Measurements from ENCODE around the gene AHNAK2.

AHNAK2 gene

DNA sequence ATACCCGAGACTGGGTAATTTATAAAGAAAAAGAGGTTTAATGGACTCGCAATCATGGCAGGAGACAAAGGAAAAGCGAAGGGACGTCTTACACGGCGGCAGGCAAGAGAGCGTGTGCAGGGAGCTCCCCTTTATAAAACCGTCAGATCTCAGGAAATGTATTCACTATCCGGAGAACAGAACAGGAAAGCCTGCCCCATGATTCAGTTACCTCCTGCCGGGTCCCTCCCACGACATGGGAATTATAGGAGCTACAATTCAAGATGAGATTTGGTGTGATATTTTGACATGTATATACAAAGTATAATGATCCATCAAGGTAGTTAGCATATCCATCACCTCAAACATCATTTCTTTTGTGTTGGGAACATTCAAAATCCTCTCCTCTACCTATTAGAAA lies 45.0 kb upstream of the AHNAK2 start:
- DNase-seq (ENCODE audit: low read depth) = peak; percentile 53
- H3K4me3 ChIP-seq (ENCODE audit: low read depth, low read length) = no peak overlapping the region
- TF ChIP-seq, protein P1, sequence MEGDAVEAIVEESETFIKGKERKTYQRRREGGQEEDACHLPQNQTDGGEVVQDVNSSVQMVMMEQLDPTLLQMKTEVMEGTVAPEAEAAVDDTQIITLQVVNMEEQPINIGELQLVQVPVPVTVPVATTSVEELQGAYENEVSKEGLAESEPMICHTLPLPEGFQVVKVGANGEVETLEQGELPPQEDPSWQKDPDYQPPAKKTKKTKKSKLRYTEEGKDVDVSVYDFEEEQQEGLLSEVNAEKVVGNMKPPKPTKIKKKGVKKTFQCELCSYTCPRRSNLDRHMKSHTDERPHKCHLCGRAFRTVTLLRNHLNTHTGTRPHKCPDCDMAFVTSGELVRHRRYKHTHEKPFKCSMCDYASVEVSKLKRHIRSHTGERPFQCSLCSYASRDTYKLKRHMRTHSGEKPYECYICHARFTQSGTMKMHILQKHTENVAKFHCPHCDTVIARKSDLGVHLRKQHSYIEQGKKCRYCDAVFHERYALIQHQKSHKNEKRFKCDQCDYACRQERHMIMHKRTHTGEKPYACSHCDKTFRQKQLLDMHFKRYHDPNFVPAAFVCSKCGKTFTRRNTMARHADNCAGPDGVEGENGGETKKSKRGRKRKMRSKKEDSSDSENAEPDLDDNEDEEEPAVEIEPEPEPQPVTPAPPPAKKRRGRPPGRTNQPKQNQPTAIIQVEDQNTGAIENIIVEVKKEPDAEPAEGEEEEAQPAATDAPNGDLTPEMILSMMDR (conservative IDR thresholded peaks at IDR 0.05; ENCODE audit: low read depth, low read length) = no peak

DNA sequence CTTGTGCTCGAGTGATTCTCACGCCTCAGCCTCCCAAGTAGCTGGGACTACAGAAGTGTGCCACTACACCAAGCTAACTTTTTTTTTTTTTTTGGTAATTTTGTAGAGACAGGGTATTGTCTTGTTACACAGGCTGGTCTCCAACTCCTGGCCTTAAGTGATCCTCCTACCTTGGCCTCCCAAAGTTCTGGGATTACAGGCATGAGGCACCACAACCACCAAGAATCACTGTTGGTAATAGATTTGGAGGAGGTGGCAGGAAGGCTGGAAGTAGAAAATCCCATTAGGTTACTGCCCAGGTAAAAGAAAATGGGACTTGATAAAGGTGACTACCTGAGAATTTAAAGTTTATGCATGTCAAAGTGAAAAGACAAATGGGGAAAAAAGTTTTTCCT lies 44.1 kb upstream of the AHNAK2 start:
- peak overlapping the region; percentile 67 for H3K4me3 ChIP-seq (ENCODE audit: low read depth, low read length)
- DNase-seq (ENCODE audit: low read depth) = no peak
- TF ChIP-seq, protein P1 (conservative IDR thresholded peaks at IDR 0.05; ENCODE audit: low read depth, low read length) = no peak

DNA sequence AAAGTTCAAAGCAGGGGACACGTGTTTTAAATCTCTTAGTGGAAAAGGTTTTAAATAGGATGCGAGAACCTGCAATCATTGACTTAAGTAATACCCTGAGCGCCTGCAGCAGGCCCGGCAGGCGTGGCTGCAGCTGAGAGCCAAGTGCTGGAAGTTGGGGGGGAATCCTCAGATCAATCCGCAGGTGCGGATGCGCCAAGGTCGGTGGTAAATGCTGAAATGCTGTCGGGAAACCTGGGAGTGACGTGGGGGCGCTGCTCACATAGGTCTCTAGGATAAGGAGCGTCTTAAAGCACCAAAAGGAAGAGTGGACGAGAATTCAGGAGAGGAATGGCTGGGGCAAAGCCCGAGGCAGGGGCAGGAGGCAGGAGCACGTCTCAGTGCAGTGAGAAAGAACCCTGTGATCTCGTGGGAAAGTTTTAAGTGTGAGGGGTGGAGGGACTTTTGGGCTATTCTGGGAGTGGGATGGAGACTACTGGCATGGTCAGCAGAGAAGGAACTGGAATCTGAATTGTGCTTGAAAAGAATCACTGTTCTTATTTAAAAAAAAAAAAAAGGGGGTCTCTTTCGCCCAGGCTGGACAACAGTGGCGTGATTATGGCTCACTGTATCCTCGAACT lies 43.6 kb upstream of the AHNAK2 start:
- H3K4me3 ChIP-seq (ENCODE audit: low read depth, low read length) = peak overlapping the region; percentile 67
- peak; percentile 50 for DNase-seq (ENCODE audit: low read depth)
- TF ChIP-seq, protein P1 (conservative IDR thresholded peaks at IDR 0.05; ENCODE audit: low read depth, low read length) = peak; percentile 22

DNA sequence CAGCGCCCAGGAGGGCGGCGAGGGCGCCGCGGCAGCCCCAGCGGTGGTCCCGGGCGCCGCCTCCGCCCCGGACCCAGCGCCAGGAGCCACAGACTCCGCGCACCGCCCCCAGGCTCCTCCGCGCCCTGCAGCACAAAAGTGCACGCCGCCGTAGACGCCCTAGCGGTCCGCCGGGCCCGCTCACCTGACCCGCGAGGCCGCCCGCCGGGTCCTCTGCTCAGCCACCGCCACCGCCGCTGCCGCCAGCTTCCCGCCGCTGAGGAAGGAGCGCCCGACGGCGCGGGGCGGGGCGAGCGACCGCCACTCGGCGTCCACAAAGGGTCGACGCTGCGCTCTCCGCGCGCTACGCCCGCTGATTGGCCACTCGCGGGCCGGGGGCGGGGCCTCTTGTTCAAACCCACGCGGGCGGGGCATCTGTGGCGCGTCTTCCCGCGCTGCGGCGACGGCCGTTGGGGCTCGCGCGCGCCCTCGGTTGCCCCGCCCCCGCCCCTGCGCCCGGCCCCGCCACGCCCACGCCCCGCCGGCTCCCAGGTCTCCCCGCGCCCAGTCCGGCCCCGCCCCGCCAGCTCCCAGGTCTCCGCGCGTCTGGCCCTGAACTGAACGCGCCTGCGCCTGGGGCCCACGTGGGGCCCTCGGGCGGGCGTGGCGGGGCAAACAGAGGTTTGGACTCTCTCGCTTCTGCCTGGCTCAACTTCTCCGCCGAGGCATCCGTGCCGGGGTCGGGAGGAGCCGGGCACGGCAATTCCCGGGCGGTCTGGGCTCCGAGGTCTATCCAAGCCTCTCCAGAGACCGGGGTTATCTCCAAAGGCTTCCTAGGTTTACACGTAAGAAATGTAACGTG lies 42.9 kb upstream of the AHNAK2 start, which contains the start of gene CDCA4:
Gene CDCA4, minus strand, starts transcription at position 269 of the 841 bp plus-strand sequence. CDS start 9,154 bp downstream, outside the sequence.
- TF ChIP-seq, protein P1 (conservative IDR thresholded peaks at IDR 0.05; ENCODE audit: low read depth, low read length) = no peak

DNA sequence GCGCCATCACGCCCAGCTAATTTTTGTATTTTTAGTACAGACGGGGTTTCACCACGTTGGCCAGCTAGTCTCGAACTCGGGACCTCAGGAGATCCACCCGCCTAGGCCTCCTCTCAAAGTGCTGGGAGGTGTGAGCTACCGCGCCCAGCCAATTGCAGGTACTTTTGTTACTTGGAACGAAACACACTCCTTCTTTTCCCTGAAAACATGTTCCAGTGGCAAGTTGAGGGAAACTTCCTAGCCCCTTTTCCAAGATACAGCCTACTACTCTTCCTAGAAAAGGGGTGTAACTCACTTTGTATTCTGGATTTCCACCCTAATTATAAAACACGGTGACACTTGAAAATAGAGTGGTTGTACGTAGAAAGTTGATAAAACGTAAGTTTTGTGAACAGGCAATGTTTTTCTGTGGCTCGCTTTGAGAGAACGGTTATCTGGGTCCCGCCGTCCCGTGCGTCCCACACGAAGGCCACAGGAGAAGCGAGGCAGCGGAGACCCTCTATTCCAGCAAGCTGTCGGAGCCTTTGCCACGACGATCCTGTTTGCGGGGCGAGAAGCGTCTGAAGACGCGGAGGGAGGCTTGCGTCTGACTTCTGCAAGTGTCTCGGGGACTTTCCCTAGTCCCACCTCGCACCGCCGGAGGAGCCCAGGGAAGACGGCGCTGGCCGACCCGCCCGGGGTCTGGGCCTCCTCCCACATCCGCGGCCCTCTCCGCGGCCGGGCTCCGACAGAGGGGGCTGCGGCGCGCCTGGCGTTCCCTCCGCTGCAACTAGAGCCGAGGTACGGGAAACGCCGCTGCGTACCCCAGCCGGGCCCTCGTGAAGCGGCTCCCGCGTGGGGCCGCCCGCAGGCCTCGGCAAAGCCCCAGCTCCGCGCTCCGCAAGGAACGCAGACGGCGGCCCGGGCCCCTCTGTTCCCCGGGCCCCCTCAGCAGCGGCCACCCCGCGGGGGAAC lies 42.0 kb upstream of the AHNAK2 start:
- peak overlapping the region; percentile 71 for H3K4me3 ChIP-seq (ENCODE audit: low read depth, low read length)
- TF ChIP-seq, protein P1 (conservative IDR thresholded peaks at IDR 0.05; ENCODE audit: low read depth, low read length) = peak; percentile 15
- DNase-seq (ENCODE audit: low read depth) = peak; percentile 56

More for the DNA sequence above, 42.9 kb upstream of the AHNAK2 start, which contains the start of gene CDCA4:
- peak; percentile 96 for DNase-seq (ENCODE audit: low read depth)
- H3K4me3 ChIP-seq (ENCODE audit: low read depth, low read length) = peak within 1 kb of the TSS; percentile 71

DNA sequence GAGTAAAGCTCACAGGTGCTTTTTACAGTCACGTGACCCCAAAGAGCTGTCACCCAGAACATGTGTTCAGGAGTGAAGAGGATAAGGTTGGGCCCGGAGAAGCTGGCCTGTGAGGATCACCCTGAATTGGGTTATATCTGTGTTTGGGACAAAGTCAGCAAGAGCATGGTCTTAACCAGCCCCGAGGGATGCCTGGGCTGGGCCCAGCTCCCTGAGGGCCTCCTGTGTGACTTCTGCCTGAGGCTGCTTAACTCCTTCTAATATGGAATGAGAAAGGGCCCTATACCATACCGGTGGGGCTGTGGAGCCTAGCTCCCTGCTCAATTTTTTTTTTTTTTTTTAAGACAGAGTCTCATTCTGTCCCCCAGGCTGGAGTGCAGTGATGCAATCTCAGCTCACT lies 40.2 kb upstream of the AHNAK2 start:
- TF ChIP-seq, protein P1 (conservative IDR thresholded peaks at IDR 0.05; ENCODE audit: low read depth, low read length) = no peak
- H3K4me3 ChIP-seq (ENCODE audit: low read depth, low read length) = no peak overlapping the region
- DNase-seq (ENCODE audit: low read depth) = no peak
